Prostate gland (tissue), 2 donors: Measurements from ENCODE around the gene MAP6.

Experiments used
- CTCF ChIP-seq, 4 experiments: fragments of 200-600 bp in 2 of 4; fragments of 450-650 bp in 2 of 4; sonication (generic) in 2 of 4; IDR thresholded peaks; 1 replicate in 3 of 4; 2 replicates in 1 of 4; pipeline ENCODE4 v1.5.1; 2016 to 2019; ENCODE audit warnings: antibody characterized with exemption in 4 of 4, mild to moderate bottlenecking in 2 of 4, moderate library complexity in 2 of 4
- POLR2A ChIP-seq: fragments of 450-650 bp; IDR thresholded peaks from one replicate; pipeline ENCODE4 v1.6.1; 2016; ENCODE audit warnings: antibody characterized with exemption, mild to moderate bottlenecking

GRCh38 chr11:75644946-75645345 lies 23.9 kb downstream of the MAP6 start:
- TF ChIP-seq CTCF (IDR thresholded peaks at IDR 0.05): no peak
- TF ChIP-seq POLR2A: no peak
